ENCODE results near the gene ABCA1.

DNA sequence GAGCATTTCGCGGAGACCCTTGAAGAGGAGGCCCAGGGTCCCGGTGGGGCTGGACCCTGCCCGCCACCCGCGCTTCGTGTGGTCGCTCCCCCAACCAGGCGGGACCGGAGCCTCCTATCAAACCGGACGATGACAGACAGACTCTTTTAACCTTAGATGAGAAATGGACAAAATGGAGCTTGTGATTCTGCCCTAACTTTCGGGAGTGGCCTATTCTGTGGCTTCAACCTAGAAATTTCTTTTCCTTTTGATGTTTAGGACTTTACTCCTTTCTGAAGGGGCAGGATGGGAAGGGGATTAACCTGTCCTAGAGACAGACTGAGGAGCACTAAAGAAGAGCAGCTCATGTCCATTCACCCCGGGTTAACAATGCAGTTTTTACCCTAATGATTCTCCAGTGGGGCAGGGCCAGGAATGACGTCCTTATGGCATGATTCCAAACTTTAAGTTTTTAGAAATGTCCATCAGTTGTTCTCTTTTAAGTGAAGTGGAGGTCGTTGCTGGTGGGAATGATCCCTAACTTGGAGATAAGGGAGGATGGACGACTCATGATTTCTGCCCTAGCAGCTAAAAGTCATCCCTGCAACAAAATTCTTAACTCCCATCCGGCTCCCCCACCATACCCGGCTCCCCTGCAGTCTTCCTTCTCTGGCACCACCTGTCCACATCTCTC is 179.5 kb downstream of the ABCA1 start:
- TF ChIP-seq CTCF (IDR thresholded peaks at IDR 0.05; ENCODE audit: insufficient read depth, low read length, poor library complexity, severe bottlenecking) (no peak), EZH2phosphoT487 (conservative IDR thresholded peaks at IDR 0.05; ENCODE audit: low read length) (no peak)

Measured in SU-DHL-6 (cell line).